CD14-positive monocyte (primary cell): ENCODE data around the gene MAPK12. TPM values are rescaled to one million over a fixed set of nuclear protein-coding genes. Genes with fewer than 3 reads are reported as not detected.

Source experiments
- DNase-seq, 3 donors: peaks; one replicate each; pipeline ENCODE4 v3.0.0-alpha.2; 2011 to 2022
- H2AFZ ChIP-seq: 2 replicates; pipeline ENCODE4 v1.6.0; 2012; ENCODE audit warnings: mild to moderate bottlenecking, low read depth, low read length, inconsistent platforms; ENCODE audit not compliant: insufficient read depth, poor library complexity, severe bottlenecking
- H3K27ac ChIP-seq, 2 donors: 1 replicate in 1 of 2; 2 replicates in 1 of 2; pipeline ENCODE4 v1.5.1; 2012 to 2013; ENCODE audit warnings: low read length in 2 of 2, control low read depth in 1 of 2, inconsistent platforms in 1 of 2, low read depth in 1 of 2, mild to moderate bottlenecking in 1 of 2
- H3K27me3 ChIP-seq, 2 donors: one replicate each; pipeline versions ENCODE4 v1.6.0 to v1.6.1; 2011 to 2013; ENCODE audit warnings: low read length in 2 of 2; ENCODE audit not compliant: control insufficient read depth in 2 of 2, insufficient read depth in 2 of 2
- H3K36me3 ChIP-seq, 2 donors: replicated peaks in 1 of 2; 1 replicate in 1 of 2; 2 replicates in 1 of 2; pipeline versions ENCODE4 v1.5.1 to v1.6.1; 2012 to 2013; ENCODE audit warnings: low read length in 2 of 2, control low read depth in 1 of 2, inconsistent platforms in 1 of 2, mild to moderate bottlenecking in 1 of 2; ENCODE audit not compliant: insufficient read depth in 2 of 2, control insufficient read depth in 1 of 2
- H3K4me1 ChIP-seq, 2 donors: 1 replicate in 1 of 2; 2 replicates in 1 of 2; pipeline versions ENCODE4 v1.5.1 to v1.6.1; 2012 to 2013; ENCODE audit warnings: low read length in 2 of 2, control low read depth in 1 of 2, inconsistent platforms in 1 of 2, mild to moderate bottlenecking in 1 of 2, moderate library complexity in 1 of 2; ENCODE audit not compliant: insufficient read depth in 2 of 2, control insufficient read depth in 1 of 2
- H3K4me2 ChIP-seq: replicated peaks from 2 replicates; pipeline ENCODE3; 2012; ENCODE audit warnings: low read length, moderate library complexity, mild to moderate bottlenecking; ENCODE audit not compliant: poor library complexity, severe bottlenecking; ENCODE audit errors: extremely low read depth
- H3K4me3 ChIP-seq, 3 experiments: fragments of 200-600 bp in 1 of 3; sonication (generic) in 1 of 3; replicated peaks in 1 of 3; 1 replicate in 2 of 3; 2 replicates in 1 of 3; pipeline ENCODE4 v1.5.1; 2011 to 2013; ENCODE audit warnings: low read length in 3 of 3, mild to moderate bottlenecking in 3 of 3, control low read depth in 2 of 3, low read depth in 2 of 3, inconsistent platforms in 1 of 3, moderate library complexity in 1 of 3
- H3K79me2 ChIP-seq: 2 replicates; pipeline ENCODE4 v1.6.0; 2012; ENCODE audit warnings: mild to moderate bottlenecking, control low read depth, inconsistent platforms, low read length, moderate library complexity; ENCODE audit not compliant: insufficient read depth
- H3K9ac ChIP-seq: 2 replicates; pipeline ENCODE4 v1.6.0; 2017; ENCODE audit warnings: low read length, mild to moderate bottlenecking; ENCODE audit not compliant: insufficient read depth, poor library complexity, severe bottlenecking
- H3K9me3 ChIP-seq, 2 donors: replicated peaks in 1 of 2; 1 replicate in 1 of 2; 2 replicates in 1 of 2; pipeline versions ENCODE4 v1.5.1 to v1.6.1; 2012 to 2013; ENCODE audit warnings: low read length in 2 of 2, control low read depth in 1 of 2; ENCODE audit not compliant: control insufficient read depth in 1 of 2, insufficient read depth in 1 of 2
- H4K20me1 ChIP-seq: 2 replicates; pipeline ENCODE4 v1.6.0; 2012; ENCODE audit warnings: mild to moderate bottlenecking, low read length, control low read depth, moderate library complexity; ENCODE audit not compliant: insufficient read depth
- H3K27ac Mint-ChIP-seq, 7 donors: one replicate each; pipeline ENCODE4 v1.8.0; 2020; ENCODE audit warnings: mild to moderate bottlenecking in 7 of 7, mixed read lengths in 7 of 7, moderate library complexity in 6 of 7, inconsistent platforms in 2 of 7
- H3K27me3 Mint-ChIP-seq, 3 donors: one replicate each; pipeline ENCODE4 v1.8.0; 2021 to 2022; ENCODE audit warnings: low read depth in 3 of 3, mild to moderate bottlenecking in 3 of 3, mixed read lengths in 3 of 3, moderate library complexity in 3 of 3, inconsistent platforms in 1 of 3
- H3K36me3 Mint-ChIP-seq, 2 donors: one replicate each; pipeline ENCODE4 v1.8.0; 2020; ENCODE audit warnings: mixed read lengths in 2 of 2, inconsistent platforms in 1 of 2, mild to moderate bottlenecking in 1 of 2
- H3K4me1 Mint-ChIP-seq: one replicate; pipeline ENCODE4 v1.8.0; 2020; ENCODE audit warnings: mild to moderate bottlenecking, mixed read lengths
- H3K4me3 Mint-ChIP-seq, 2 donors: one replicate each; pipeline ENCODE4 v1.8.0; 2020; ENCODE audit warnings: mild to moderate bottlenecking in 2 of 2, mixed read lengths in 2 of 2, moderate library complexity in 1 of 2
- H3K9me3 Mint-ChIP-seq, 7 donors: one replicate each; pipeline ENCODE4 v1.8.0; 2020 to 2022; ENCODE audit warnings: mixed read lengths in 7 of 7, mild to moderate bottlenecking in 6 of 7, moderate library complexity in 6 of 7, inconsistent platforms in 2 of 7
- WGBS: methylation state at CpG from one replicate; pipeline ENCODE4 v1.1.5; 2013; ENCODE audit warnings: missing lambda C conversion rate; ENCODE audit not compliant: insufficient coverage; 5-methylcytosine and 5-hydroxymethylcytosine counted together
- intact Hi-C, 2 donors: fragments of 100-400 bp; cut with micrococcal nuclease; formaldehyde crosslinking; loops; one replicate each; pipeline versions ENCODE4 v1.15.0 to v1.15.1; 2023
- polyA plus RNA-seq, 3 donors: library from polyadenylated mRNA; depleted of rRNA in 1 of 3; unstranded in 2 of 3; stranded (reverse) in 1 of 3; fragments of 300-500 nt in 2 of 3; fragments of >200 nt in 1 of 3; fragmentation: Illumina TruSeq in 2 of 3; gene quantifications; 1 replicate in 2 of 3; 2 replicates in 1 of 3; pipeline ENCODE4 v1.2.3, GENCODE V29; 2012 to 2021
- TF ChIP-seq, protein P1 (sequence below): fragments of 200-600 bp; IDR thresholded peaks from one replicate; pipeline ENCODE4 v1.8.0; 2022; ENCODE audit warnings: antibody characterized with exemption, mild to moderate bottlenecking

Gene MAPK12
- polyA plus RNA-seq, 3 donors, result 0.06 to 3.2 (median 0.13) TPM

DNA sequence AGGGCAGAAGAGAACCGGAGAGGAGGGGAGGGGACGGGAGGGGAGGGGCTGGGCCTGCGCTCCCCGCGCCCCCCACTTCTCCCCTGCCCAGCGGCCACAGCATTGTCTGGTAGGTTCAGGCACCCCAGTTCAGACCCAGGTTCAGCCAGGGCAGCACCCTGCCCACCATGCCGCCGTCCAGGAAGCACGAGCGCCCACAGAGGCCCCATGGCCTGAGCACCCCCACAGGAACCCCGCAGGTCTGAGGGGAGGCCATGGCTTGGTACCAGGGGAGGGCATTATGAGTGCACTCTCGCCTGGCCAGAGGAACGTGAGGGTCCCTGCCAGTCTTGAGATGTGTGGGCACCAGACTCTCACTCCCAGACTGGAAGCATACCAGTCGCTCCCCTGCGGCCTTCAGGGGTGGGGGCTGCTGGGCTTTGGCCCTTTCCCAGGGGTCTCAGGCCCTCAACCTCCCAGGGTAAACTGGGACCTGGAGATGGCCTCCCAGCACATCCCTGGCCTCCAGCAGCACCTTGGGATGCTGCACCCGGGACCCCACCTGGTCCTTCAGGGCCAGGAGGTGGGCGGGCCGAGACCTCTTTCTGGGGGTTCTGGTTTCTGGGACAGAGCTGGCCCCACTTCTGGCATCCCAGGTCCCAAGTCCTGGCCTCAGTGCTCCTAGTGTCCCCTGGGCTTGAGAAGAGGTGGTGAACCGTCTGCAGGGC lies 46.6 kb upstream of the MAPK12 start:
- H3K27ac Mint-ChIP-seq, result peak overlapping the region; percentile 76 to 97 (median 94)
- H2AFZ ChIP-seq, result no peak overlapping the region
- H3K27me3 ChIP-seq, result no peaks in the 10 kb centered on the region
- H3K4me3 Mint-ChIP-seq, result peak overlapping the region; percentile 69 to 82
- peaks cover 0 to 2% (median 0%) of the 10 kb centered on the region in 7 donors for H3K9me3 Mint-ChIP-seq
- H3K4me2 ChIP-seq, result peak overlapping the region; percentile 83
- intact Hi-C loops, result loop anchor here in 1 of 2 donors (2.0 to 10.0 kb wide), 2 partner anchors 19 to 343 kb away; partner anchors contain the start of genes DENND6B and PIM3
- peak overlapping the region; percentile 65 for H3K9ac ChIP-seq
- WGBS, result 28% methylated on average over 11 of the region's 19 CpGs
- TF ChIP-seq, protein P1, sequence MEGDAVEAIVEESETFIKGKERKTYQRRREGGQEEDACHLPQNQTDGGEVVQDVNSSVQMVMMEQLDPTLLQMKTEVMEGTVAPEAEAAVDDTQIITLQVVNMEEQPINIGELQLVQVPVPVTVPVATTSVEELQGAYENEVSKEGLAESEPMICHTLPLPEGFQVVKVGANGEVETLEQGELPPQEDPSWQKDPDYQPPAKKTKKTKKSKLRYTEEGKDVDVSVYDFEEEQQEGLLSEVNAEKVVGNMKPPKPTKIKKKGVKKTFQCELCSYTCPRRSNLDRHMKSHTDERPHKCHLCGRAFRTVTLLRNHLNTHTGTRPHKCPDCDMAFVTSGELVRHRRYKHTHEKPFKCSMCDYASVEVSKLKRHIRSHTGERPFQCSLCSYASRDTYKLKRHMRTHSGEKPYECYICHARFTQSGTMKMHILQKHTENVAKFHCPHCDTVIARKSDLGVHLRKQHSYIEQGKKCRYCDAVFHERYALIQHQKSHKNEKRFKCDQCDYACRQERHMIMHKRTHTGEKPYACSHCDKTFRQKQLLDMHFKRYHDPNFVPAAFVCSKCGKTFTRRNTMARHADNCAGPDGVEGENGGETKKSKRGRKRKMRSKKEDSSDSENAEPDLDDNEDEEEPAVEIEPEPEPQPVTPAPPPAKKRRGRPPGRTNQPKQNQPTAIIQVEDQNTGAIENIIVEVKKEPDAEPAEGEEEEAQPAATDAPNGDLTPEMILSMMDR, result no peak
- H3K36me3 ChIP-seq, result peaks cover 0 to 10% of the 10 kb centered on the region in 2 donors
- peaks cover 40% of the 10 kb centered on the region for H3K79me2 ChIP-seq
- H3K9me3 ChIP-seq, result no peaks in the 10 kb centered on the region
- H4K20me1 ChIP-seq, result peaks cover 37% of the 10 kb centered on the region
- H3K4me3 ChIP-seq, result peak overlapping the region in 2 of 3 experiments; percentile 37 to 70
- peaks cover 0 to 11% of the 10 kb centered on the region in 2 donors for H3K36me3 Mint-ChIP-seq
- H3K27ac ChIP-seq, result peak overlapping the region; percentile 83 to 90
- peaks cover 40% of the 10 kb centered on the region for H3K4me1 Mint-ChIP-seq
- peaks cover 49 to 52% of the 10 kb centered on the region in 2 donors for H3K4me1 ChIP-seq
- peak in 1 of 3 donors; percentile 27 for DNase-seq
- peaks cover 2% of the 10 kb centered on the region in 3 donors for H3K27me3 Mint-ChIP-seq

DNA sequence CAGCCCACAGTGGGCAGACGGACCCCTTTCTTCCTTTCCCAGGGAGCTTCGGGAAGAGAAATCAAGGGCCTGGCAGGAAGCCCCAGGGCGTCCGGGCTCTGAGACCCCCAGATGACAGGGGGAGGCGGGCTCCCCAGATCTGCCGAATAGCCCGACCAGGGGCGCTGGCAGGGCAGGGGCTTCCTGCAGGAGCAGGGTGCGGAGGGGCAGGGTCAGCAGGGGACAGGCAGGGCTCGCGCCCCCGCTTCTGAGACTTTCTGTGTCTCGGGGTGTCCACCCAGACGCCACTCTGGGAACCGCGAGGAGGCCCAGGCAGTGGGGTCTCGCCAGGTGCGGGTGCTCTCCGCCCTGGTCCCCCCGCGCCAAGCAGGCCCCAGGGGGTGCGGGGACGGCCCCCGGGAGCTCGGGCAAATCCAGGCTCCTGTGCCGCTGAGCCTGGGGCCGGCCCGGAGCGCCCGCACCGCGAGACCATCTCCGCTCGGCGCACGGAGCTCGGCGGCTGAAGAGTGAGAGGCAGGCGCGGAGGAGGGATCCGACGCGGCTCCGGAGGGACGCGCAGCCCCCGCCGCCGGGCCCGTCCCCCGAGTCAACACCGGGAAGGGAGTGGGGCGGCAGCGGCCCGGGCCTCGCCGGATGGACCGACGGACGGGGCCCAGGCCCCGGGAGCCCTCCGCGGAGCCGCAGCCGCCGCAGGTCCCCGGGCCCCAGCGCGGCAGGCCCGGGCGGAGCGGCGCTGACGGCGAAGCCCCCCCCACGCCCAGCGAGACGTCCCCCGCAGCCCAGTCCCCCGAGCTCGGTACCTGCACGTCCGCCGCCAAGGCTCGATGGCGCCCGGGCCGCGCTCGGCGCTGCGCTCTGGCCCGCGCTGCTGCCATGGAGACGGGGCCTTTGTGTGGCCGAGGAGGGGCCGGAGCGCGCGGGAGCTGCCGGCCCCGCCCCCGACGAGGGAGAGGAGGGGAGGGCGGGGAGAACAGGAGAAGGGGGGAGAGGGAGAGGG lies 45.6 kb upstream of the MAPK12 start, which contains the start of gene PLXNB2:
Gene PLXNB2, minus strand, starts transcription at position 894 of the 997 bp plus-strand sequence. CDS start 17,062 bp downstream, outside the sequence.
- H4K20me1 ChIP-seq, result peaks cover 47% of the 10 kb centered on the region
- no peaks in the 10 kb centered on the region for H3K9me3 ChIP-seq
- H3K4me1 ChIP-seq, result peaks cover 57 to 62% of the 10 kb centered on the region in 2 donors
- peak within 1 kb of the TSS; percentile 94 for H3K9ac ChIP-seq
- WGBS, result under 1% methylated on average over 85 of the region's 105 CpGs
- Mint-ChIP-seq H3K27me3 (peaks cover 2% of the 10 kb centered on the region in 3 donors), H3K4me3 (peak within 1 kb of the TSS; percentile 96), H3K36me3 (peaks cover 0 to 20% of the 10 kb centered on the region in 2 donors), H3K4me1 (peaks cover 49% of the 10 kb centered on the region), H3K9me3 (peaks cover 0 to 2% (median 0%) of the 10 kb centered on the region in 7 donors), H3K27ac (peak within 1 kb of the TSS; percentile 95 to 100 (median 99))
- TF ChIP-seq, protein P1, result no peak
- H3K4me3 ChIP-seq, result peak within 1 kb of the TSS; percentile 90 to 100 (median 92)
- H2AFZ ChIP-seq, result no peak within 1 kb of the TSS
- H3K79me2 ChIP-seq, result peaks cover 50% of the 10 kb centered on the region
- intact Hi-C loops, result loop anchor here in 1 of 2 donors (10.0 kb wide), 1 partner anchor 342 kb away; the partner anchor contains the start of gene PIM3
- DNase-seq, result peak; percentile 63 to 71 (median 71)
- H3K36me3 ChIP-seq, result peaks cover 0 to 10% of the 10 kb centered on the region in 2 donors
- peak within 1 kb of the TSS; percentile 93 for H3K4me2 ChIP-seq
- peak within 1 kb of the TSS; percentile 97 to 100 for H3K27ac ChIP-seq
- no peaks in the 10 kb centered on the region for H3K27me3 ChIP-seq
